NCI-H82 (cell line): ENCODE data around the gene EPS8L1.

Source experiments
- DNase-seq: peaks from one replicate; lab custom pipeline; 2025; lab: John Stamatoyannopoulos, UW

Gene EPS8L1

DNA sequence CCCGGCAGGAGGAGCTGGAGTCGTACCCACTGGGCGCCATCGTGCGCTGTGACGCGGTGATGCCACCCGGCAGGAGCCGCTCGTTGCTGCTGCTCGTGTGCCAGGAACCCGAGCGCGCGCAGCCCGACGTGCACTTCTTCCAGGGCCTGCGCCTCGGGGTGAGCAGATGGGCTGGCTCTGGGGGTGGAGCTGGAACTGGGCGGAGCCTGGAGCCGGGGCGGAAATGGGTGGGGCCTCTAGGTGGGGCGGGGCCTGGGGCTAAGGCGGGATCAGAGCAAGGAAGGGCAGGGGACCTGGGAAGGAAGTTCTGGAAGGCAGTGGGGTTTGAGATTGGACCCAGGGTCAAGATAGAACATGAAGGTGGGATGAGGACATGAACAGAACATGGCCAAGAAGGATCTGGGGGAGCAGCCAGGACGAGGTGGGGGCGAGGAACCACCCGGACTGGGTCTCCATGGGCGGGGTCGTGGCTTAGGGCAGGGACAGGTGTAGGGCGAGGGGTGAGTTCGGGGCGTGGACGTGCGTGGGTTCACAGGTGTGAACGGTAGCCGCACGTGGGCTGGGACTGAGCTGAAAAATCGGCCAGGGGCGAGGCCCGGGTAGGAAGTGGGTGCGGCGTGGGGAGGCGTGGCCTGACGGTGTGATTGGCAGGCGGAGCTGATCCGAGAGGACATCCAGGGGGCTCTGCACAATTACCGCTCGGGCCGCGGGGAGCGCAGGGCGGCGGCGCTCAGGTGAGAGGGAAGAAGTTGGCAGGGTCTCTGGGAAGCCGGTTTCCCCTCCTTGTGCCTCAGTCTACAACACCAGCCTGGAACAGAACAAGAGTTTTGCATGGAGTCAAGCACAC lies 4.7 kb downstream of the EPS8L1 start:
- DNase-seq, result peak; percentile 90

DNA sequence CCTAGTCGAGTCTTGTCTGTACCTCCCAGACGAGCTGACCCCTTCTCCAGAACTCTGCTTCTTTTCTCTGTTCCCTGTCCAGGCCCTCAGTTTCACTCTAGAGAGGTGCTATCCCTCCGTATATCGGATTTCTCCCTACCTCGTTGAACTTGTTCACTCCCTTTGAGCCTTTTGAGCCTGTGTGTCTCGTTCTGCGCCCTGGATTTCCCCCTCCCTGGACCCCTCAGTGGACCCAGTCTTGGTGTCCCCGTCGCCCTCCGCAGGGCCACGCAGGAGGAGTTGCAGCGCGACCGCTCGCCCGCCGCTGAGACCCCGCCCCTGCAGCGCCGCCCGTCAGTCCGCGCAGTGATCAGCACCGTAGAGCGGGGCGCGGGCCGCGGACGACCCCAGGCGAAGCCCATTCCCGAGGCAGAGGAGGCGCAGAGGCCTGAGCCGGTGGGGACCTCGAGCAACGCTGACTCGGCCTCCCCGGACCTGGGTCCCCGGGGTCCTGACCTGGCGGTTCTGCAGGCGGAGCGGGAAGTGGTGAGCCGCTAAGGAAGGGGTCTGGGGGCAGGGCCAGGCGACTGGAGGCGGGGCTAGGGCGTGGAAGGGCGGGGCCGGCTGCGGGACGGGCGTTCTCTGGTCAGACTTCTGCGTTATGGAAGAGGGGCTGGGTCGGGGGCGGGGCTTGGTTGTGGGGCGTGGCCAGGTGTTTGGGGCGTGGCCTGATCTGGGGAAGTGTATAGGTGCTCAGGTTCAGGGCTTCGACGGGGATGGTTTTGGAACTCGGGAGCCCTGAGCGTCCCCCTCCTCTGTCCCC lies 5.5 kb downstream of the EPS8L1 start:
- peak; percentile 91 for DNase-seq

DNA sequence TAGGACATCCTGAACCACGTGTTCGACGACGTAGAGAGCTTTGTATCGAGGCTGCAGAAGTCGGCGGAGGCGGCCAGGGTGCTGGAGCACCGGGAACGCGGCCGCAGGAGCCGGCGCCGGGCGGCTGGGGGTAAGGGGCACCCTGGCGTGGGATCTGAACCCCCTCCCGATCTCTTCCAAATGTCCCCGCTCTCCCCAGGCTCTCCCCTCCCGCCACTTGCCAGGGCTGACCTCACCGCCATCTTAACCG lies 6.0 kb downstream of the EPS8L1 start:
- DNase-seq, result no peak

DNA sequence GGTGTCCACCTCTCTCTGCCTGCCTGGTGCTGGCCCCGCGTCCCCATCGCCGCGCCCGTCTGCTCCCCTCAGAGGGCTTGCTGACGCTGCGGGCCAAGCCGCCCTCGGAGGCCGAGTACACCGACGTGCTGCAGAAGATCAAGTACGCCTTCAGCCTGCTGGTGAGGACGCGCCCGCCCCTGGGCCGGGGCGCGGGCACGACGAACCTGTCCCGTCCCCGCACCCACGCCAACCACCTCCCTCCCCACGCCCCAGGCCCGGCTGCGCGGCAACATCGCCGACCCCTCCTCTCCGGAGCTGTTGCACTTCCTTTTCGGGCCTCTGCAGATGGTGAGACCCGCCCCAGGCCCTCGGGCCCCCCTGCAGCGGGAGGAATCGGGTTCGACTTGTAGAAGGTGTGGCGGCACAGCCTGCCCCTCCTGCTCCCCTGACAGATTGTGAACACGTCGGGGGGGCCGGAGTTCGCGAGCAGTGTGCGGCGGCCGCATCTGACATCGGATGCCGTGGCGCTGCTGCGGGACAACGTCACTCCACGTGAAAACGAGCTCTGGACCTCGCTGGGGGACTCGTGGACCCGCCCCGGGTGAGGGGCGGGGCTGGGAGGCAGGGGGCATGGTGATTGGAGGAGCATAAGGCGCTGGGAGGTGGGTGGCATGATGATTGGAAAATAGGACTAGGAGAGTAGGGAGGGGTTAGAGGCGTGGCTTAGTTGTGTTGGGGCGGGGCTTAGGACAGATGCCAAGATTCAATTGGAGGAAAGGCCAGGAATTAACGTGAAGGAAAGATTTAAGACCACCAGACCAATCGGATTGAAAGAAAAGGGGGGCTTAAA lies 6.6 kb downstream of the EPS8L1 start:
- DNase-seq, result peak; percentile 98

DNA sequence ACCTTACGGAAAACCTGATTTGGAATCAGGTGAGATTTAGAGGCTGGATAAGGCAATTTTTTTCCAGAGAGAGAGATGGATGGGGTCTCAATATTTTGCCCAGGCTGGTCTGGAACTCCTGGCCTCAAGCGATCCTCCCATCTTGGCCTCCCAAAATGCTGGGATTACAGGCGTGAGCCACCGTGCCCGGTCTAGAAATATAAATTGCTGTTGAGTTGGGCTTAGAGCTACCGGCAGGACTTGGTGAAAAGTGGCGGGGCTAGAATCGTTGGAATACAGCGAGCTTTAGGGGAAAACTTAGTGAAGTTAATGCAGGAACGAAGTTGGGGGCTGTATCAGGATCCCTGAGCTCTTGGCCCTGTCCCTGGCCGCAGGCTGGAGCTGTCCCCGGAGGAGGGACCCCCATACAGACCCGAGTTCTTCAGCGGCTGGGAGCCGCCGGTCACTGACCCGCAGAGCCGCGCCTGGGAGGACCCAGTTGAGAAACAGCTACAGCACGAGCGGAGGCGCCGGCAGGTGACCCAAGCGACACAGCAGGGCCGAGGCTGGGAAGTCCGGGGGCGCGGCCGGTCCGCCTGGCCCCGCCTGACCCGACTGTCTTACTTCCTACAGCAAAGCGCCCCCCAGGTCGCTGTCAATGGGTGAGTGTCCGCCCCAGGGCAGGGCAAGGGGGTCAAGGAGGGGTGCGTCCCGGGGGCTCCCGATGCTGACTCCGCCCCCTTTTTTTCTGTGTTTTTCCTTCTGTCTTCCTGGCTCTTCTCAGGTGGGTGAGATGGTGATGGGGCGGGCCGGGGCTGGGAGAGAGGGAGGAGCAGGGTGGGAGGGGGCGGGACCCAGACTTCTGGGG lies 7.6 kb downstream of the EPS8L1 start:
- peak; percentile 28 for DNase-seq

DNA sequence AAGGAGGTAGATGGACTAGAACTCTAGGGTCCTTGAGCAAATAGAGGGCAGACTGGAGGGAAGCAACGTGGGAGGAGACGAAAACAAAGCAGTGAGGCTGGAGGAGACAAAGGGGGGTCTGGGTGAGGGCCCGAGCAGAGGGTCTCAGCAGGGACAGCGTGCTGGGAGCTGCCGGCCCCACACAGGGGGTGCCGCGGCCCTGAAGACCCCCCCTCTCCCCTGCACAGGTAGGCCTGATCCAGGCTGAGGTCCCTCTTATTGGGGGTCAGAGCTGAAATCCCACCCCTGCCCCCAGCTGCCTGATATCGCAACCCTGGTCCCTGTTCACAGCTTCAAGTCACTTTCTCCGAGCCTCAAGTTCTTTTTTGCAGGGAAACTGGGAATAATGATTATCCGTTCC lies 8.7 kb downstream of the EPS8L1 start:
- no peak for DNase-seq

DNA sequence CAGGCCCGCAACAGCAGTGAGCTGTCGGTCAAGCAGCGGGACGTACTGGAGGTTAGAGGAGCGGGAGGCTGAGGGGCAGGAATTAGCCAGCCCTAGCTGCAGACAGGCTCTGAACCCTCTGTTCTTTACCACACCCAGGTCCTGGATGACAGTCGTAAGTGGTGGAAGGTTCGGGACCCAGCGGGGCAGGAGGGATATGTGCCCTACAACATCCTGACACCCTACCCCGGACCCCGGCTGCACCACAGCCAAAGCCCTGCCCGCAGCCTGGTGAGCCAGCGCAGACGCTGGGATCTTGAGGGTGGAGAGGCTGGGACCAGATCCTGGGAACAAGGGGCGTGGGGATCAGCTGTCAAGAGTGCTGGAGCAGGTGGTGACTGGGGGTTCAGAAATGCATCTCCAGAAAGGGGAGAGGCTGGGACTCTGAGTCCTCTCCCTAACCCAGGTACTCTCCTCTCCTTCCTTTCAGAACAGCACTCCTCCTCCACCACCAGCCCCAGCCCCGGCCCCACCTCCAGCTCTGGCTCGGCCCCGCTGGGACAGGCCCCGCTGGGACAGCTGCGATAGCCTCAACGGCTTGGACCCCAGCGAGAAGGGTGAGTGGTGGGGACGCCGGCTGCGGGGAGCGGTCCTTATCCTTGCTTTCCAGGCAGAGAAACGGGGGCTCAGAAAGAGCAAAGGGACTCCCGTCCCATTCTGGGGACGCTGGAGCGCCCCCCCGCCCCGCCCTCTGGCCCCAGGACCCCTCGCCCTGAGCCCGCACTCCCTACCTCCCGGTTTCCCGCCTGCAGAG lies 10.4 kb downstream of the EPS8L1 start:
- DNase-seq, result no peak

DNA sequence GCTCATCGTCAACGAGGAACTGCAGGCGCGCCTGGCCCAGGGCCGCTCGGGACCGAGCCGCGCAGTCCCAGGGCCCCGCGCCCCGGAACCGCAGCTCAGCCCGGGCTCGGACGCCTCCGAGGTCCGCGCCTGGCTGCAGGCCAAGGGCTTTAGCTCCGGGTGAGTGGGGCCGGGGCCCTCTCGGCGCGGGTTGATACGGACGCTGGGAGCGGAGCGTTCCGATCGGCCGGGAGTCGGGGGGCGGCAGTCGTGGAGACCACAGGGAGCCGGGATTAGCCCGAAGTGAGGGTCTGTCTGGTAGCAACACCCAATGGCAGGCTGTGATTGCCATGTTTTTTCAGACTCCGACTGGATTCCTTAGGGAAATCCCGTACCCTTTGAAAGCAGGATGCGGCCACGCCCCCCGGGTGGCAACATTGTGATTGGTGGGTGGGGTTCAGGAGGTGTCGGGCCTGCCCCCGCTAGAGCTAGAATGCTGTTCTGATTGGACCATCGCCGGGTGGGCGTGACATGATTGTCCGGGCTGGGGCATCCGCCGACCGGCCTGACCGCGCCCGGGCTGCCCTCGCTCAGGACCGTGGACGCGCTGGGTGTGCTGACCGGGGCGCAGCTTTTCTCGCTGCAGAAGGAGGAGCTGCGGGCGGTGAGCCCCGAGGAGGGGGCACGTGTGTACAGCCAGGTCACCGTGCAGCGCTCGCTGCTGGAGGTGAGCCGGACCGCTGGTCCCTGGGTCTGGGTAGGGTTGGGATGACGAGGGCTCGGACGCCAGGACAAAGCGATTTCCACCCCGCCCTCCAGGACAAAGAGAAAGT lies 11.3 kb downstream of the EPS8L1 start:
- peak; percentile 98 for DNase-seq

DNA sequence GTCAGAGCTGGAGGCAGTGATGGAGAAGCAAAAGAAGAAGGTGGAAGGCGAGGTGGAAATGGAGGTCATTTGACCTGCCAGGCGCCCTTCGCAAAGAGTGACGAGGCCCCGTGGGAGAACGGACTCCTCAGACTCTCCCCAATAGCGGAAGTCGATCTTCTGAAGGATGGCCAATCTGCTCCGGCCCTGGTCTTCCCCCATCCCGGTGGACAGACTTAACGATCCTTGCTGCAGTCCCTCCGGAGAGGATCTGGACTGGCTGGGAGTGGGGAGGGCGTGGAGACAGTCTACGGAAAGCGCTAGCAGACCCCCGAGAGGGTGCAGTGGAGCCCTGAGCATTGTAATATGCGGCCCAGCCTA lies 11.9 kb downstream of the EPS8L1 start:
- no peak for DNase-seq

DNA sequence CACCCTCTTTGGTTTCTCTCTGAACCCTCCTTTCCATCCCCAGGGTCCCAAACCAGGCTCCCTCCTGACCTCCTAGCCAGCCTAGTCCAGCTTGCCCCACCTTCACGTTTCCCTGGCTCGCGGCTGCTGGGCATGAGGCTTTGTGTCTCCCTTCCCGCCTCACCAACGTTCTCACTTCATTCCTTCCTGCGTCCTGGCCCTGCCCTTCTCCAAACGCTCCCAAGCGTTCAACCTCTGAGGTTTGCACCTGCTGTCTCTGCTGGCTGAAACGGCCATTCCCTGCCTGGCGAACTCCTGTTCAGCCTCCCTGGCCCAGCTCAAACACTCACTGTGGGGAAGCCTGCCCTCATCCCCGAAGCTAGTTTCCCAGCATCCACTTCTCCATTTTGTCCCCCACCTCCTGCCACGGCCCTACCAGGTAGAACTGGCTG lies 12.4 kb downstream of the EPS8L1 start:
- no peak for DNase-seq

DNA sequence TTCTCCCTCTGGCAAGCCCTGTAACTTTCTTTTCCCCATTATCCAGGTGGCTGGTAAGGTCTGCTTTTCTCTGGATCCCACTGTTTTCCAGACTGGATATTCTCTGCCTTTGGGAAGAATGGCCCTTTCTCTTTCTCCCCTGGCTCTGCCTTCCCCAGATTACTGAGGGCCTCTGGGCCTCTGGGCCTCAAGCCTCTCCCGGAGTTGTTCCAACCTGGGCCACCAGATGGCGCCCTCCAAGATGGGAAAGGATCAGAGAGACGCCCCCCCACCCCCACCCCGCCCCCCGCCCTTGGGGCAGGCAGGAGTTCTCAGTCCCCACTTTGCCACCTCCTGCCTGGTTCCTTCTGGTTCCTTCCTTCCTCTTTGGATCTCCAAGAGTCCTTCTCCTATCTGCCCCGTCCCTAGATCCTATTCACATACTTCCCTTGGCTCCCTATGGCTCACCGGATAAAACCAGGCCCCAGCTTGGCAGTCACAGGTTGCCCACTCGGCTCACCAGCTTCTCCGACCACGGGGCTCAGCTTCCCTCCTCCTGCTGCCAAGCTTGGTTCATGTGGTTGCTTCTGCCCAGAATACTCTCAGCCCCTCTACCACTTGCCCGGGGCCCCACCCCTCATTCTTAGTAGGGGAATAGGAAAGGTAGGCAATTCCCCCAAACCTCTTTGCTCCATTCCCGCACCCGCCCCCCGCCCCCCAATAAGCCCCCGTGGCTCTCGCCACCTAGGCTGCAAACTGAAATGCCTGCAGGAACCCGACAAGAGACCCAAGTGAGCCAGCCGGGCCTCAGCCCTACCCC lies 13.1 kb downstream of the EPS8L1 start:
- DNase-seq, result peak; percentile 91

DNA sequence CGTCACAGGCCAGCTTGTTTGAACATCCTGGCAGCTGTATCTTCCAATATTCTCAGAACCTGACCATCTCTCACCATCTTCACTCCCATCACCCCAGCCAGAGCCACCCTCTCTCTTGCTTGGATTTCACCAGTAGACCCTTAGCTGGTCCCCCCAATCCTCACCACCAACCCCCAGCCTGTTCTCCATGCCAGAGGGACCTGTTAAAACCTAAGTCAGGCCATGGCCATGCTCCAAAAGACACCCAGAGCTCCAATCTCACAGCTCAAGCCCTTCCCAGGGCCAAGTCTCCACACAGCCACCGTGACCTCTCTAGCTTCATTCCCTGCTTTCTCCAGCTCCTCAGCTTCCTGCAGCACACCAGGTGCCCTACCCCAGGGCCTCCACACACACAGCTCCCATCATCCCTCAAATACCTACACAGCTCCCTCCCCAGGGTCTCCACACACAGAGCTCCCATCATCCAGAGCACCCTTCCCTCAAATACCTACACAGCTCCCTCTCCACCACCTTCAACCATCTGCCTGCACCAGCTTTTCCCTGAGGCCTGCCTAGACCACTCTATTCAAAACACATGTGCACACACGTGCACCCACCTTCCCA lies 13.8 kb downstream of the EPS8L1 start:
- DNase-seq, result no peak

DNA sequence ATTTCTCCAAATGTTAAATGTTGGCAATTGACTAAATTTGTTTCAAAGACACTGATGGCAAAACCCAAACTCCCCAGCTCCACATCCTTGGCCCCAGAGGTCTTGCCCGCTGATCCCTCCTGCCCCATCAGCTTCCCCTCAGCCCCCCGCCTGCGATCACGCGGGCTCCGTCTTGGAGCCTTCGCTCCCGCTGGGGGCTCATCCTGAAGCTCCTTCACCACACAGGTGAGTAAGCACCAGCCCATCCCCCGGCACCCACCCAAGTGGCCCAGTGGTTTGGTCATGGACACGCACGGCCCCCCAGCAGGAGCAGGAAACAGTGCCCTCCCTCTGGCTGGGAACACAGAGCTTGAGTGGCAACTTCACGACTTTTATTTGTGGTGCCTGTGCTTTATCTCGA lies 14.9 kb downstream of the EPS8L1 start:
- DNase-seq, result no peak

DNA sequence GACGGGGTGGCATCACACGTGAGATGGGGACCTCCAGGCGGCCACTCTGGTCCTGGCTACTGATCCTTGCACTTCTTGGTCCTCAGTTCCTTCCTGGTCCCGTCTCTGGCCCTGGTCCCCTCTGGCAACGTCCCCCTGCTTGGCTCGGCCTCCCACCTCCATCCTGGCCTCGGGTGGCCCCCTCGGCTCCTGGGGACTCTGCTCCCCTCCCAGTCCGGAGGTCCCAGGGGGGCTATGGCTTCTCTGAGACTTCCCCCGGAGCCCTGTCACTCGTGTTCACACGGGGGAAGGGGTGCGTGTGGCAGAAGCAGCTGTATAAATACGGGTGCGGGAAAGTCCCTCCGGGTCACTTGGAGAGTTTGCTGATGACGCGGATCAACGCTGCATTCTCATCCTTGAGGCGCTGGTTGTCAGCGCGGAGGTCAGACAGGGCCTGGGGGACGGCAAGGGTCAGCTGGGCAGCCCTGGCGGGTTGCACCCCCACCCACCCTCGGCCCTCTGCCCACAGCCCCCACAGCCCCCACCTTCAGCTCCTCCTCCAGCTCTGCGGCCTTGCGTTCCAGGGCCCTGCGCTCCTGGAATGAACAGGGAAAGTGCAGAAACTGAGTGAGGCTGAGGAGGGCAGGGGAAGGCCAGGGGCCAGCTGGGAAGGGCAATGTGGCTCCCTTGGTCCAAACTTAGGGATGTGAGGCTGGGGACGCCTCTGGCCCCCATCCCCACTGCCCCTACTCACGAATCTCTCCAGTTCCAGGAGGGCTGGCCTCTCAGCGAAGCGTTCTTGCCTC lies 15.6 kb downstream of the EPS8L1 start:
- no peak for DNase-seq

DNA sequence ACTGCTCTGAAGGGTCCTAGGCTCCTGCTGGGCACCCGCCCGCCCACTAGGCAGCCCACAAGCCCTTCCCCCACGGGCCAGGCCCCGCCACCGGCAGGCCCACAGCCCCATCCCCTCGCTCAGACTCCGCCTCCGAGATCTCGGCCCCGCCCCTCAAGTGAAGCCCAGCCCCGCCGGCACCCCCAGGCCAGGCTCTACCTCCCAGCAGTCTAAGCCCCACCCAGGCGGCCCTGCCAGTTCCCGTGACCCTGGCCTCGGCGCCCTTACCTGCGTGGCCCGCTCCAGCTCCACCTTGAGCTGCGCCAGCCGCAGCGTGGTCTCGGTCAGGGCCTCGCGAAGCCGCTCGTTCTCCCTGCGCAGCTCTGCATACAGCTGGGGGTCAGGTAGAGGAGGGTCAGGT lies 16.3 kb downstream of the EPS8L1 start:
- DNase-seq, result no peak

DNA sequence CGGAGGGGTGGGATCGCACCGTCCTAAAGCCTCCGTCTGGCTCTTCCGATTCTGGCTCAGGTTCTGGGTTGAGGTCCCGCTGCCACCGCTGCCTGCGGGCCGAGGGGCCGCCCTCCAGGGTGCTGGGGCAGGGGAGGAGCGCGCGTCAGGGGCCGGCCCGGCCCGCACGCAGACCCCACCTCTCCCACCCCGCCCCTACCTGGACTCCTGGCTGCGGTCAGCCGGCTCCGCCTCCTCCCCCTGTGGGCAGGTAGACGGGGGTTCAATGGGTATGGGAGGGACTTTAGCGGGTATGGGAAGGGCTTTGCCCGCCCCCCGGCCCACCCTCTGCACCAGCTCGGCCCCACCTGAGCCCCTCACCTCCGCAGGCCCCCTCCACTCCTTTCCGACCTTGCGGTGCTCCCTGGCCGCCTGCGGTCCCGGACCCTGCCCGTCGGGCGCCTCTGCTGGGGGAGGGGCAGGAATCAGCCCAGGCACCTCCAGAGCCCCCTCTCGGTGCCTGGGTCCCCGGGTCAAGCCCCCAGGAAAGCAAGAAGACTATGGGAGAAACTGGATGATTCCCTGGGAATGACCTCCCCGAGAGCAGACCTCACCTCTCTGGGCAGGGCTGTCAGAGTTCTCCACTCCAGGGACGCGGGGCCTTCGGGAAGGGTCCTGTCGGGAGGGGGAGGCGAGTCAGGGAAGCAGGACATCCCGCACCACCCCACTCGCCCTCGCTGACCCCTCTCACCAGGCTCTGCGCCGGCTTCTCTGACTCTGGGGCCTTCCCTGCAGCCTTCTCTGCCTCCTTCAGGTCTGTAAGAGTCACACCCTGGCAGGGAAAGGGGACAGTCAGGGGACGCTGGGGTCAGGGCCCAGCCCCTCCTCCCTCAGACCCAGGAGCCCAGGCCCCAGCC lies 17.0 kb downstream of the EPS8L1 start:
- DNase-seq, result no peak
